Nephron (organoid): ENCODE results near the gene HDAC10.
"Not testable (repeated sequence)": the region's sequence is repeated elsewhere in the genome, so short reads cannot be mapped to it uniquely, and the experiment has no call there.

ENCODE experiments used
- H3K27ac Mint-ChIP-seq, 3 experiments: 2 replicates each; pipeline ENCODE4 v1.8.0; 2020; ENCODE audit warnings: mixed read lengths in 3 of 3, mild to moderate bottlenecking in 2 of 3, moderate library complexity in 1 of 3
- H3K27me3 Mint-ChIP-seq: 2 replicates; pipeline ENCODE4 v1.8.0; 2021; ENCODE audit warnings: low read depth, mild to moderate bottlenecking, moderate library complexity, mixed read lengths
- H3K36me3 Mint-ChIP-seq: 2 replicates; pipeline ENCODE4 v1.8.0; 2020; ENCODE audit warnings: low read depth, mixed read lengths
- H3K4me1 Mint-ChIP-seq: 2 replicates; pipeline ENCODE4 v1.8.0; 2020; ENCODE audit warnings: mixed read lengths
- H3K4me3 Mint-ChIP-seq, 3 experiments: 2 replicates each; pipeline ENCODE4 v1.8.0; 2020; ENCODE audit warnings: mild to moderate bottlenecking in 3 of 3, mixed read lengths in 3 of 3, moderate library complexity in 2 of 3
- H3K9me3 Mint-ChIP-seq: 2 replicates; pipeline ENCODE4 v1.8.0; 2020; ENCODE audit warnings: mixed read lengths
- TF ChIP-seq, protein P1 (sequence below), 3 experiments: fragments of 200-600 bp; sonication (generic); IDR thresholded peaks; one replicate each; pipeline ENCODE4 v1.5.0; 2021; ENCODE audit warnings: antibody characterized with exemption in 3 of 3; ENCODE audit not compliant: unreplicated experiment in 3 of 3

Gene HDAC10

DNA sequence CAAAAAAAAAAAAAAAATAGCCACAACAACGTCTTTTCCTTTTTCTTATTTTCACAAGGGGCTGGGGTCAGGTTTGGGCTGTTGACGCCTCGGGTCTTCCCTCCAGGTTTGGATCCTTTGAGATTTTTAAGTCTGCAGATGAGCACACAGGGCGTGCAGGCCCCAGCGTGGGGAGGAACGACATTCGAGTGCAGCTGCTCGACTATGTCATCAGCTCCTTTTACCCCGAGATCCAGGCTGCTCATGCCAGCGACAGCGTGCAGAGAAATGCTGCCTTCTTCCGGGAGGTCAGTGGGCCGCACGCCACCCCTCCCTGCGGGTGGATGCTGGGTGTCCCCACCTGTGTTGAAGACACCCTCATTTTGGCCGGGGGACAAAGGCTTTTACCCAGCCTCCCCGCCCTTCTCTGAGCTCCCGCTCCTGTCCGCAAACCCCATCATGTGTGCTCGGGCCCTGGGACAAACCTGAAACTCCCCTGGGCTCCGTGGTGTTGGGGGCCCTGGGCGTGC, 42.6 kb downstream of the HDAC10 start:
- Mint-ChIP-seq H3K27me3 (no peaks in the 10 kb centered on the region), H3K36me3 (peaks cover 48% of the 10 kb centered on the region), H3K27ac (peak overlapping the region in 1 of 3 experiments; percentile 54), H3K4me3 (no peak overlapping the region), H3K9me3 (no peaks in the 10 kb centered on the region), H3K4me1 (peaks cover 21% of the 10 kb centered on the region)
- TF ChIP-seq, protein P1, sequence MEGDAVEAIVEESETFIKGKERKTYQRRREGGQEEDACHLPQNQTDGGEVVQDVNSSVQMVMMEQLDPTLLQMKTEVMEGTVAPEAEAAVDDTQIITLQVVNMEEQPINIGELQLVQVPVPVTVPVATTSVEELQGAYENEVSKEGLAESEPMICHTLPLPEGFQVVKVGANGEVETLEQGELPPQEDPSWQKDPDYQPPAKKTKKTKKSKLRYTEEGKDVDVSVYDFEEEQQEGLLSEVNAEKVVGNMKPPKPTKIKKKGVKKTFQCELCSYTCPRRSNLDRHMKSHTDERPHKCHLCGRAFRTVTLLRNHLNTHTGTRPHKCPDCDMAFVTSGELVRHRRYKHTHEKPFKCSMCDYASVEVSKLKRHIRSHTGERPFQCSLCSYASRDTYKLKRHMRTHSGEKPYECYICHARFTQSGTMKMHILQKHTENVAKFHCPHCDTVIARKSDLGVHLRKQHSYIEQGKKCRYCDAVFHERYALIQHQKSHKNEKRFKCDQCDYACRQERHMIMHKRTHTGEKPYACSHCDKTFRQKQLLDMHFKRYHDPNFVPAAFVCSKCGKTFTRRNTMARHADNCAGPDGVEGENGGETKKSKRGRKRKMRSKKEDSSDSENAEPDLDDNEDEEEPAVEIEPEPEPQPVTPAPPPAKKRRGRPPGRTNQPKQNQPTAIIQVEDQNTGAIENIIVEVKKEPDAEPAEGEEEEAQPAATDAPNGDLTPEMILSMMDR (IDR thresholded peaks at IDR 0.05; ENCODE audit: unreplicated experiment in 3 of 3): no peak

DNA sequence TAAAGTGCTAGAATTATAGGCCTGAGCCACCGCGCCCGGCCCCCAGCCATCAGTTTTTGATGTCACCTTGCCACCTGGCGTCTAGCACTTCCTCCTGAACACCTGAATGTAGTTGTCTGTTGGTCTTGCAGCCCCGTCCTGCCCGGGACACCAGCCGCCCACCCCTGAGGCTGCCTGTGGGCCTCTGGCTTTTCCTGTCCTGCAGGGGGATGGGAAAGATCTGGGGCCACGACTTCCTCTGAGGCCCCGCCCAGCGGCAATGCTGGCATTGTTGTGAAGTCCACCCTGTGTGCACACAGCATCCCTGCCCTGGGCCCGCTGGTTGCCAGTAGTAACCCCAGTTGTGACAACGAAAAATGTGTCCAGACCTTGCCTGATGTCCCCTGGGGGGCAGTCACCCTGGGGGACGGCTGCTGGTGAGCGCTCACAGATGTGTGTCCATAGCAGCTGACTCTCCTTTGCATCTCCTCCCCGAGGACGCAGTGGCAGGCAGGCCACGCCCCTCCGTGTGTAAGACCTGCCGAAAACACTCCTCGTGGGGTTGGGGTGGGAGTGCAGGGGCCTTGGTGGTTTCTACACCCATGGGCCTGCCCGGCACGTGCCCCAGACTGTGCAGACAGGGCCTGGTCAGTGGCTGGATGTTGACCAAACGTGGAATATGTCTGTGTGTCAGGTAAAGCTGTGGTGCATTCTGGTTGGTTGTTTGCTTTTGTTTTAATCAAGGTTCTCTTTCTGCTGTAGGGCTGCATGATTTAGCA, 43.5 kb downstream of the HDAC10 start:
- TF ChIP-seq, protein P1 (IDR thresholded peaks at IDR 0.05; ENCODE audit: unreplicated experiment in 3 of 3): no peak
- Mint-ChIP-seq H3K27me3 (peaks cover 3% of the 10 kb centered on the region), H3K9me3 (no peaks in the 10 kb centered on the region), H3K4me1 (peaks cover 22% of the 10 kb centered on the region), H3K27ac (no peak overlapping the region), H3K4me3 (no peak overlapping the region), H3K36me3 (peaks cover 46% of the 10 kb centered on the region)

DNA sequence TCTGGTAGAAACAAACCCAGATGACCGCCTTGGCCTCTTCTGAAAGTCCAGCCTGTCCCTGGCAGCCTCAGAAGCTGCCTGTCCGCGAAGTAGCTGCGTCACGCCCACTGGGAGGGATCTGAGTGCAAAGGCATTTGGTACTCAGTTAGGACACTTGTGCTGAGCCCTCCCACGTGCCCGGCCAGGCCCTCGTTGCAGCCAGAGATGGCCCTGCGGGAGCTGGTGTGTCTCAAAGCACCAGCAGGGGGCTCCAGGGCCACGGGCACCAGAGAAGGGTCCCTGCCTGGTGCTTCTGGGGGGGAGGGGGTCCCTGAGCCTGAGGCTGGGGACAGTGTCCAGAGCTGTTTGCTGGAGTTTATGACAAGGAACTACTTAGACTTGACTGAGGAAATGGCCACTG, 44.5 kb downstream of the HDAC10 start:
- Mint-ChIP-seq H3K9me3 (no peaks in the 10 kb centered on the region), H3K27ac (no peak overlapping the region), H3K4me1 (peaks cover 30% of the 10 kb centered on the region), H3K27me3 (peaks cover 7% of the 10 kb centered on the region), H3K36me3 (peaks cover 41% of the 10 kb centered on the region), H3K4me3 (peak overlapping the region in 1 of 3 experiments; percentile 23)
- TF ChIP-seq, protein P1 (IDR thresholded peaks at IDR 0.05; ENCODE audit: unreplicated experiment in 3 of 3): peak; percentile 42 to 62 (median 45)

DNA sequence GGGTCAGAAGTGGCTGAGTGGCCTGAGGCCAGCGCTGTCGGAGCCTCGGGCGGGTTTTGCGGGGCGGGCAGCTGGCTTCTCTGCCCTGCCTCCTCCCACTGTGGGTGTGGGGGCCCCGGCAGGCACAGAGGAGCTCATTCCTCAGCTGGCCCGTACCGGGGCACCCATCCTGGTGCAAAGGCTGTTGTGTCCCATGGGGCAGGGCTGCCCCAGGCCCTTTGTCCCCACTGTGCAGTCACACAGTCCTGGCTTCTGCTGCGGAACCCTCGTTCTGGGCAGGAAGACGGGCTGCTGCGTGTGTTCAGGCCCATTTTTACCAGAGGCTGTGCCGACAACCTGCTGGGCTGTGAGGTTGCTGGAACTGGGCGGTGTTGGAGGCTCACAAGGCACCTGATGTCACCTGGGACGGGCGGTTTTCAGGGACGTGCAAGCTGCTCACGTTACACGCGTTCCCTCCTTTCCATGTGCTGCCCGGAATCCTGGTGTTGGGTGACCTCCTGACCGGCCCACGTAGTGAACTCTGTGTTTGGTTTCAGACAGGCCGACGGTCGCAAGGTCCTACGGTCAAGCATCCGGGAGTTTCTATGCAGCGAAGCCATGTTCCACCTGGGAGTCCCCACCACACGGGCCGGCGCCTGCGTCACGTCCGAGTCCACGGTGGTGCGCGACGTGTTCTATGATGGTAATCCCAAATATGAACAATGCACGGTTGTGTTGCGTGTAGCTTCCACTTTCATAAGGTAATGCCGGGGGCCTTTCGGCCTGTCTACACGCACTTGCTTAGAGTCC, 45.1 kb downstream of the HDAC10 start:
- H3K36me3 Mint-ChIP-seq: peaks cover 36% of the 10 kb centered on the region

DNA sequence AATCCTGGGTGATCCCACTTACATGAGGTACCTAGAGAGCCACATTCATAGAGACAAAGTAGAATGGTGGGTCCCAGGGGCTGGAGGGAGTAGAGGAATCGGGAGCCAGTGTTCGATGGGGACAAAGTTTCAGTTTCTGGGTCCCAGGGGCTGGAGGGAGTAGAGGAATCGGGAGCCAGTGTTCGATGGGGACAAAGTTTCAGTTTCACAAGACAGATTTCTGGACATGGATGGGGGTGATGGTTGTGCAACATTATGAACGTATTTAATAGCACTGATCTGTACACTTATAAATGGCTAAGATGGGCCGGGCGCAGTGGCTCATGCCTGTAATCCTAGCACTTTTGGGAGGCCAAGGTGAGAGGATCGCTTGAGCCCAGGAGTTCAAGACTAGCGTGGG, 46.1 kb downstream of the HDAC10 start:
- not testable (repeated sequence) for H3K27me3 Mint-ChIP-seq, H3K27ac Mint-ChIP-seq, H3K9me3 Mint-ChIP-seq
- H3K4me1 Mint-ChIP-seq: peaks cover 29% of the 10 kb centered on the region
- H3K4me3 Mint-ChIP-seq: peak overlapping the region in 2 of 3 experiments; percentile 37 to 57
- H3K36me3 Mint-ChIP-seq: peaks cover 35% of the 10 kb centered on the region

More for the DNA sequence above, 45.1 kb downstream of the HDAC10 start:
- Mint-ChIP-seq H3K4me3 (peak overlapping the region in 1 of 3 experiments; percentile 23), H3K27me3 (peaks cover 7% of the 10 kb centered on the region), H3K27ac (no peak overlapping the region), H3K4me1 (peaks cover 30% of the 10 kb centered on the region), H3K9me3 (no peaks in the 10 kb centered on the region)
- TF ChIP-seq, protein P1 (IDR thresholded peaks at IDR 0.05; ENCODE audit: unreplicated experiment in 3 of 3): no peak

DNA sequence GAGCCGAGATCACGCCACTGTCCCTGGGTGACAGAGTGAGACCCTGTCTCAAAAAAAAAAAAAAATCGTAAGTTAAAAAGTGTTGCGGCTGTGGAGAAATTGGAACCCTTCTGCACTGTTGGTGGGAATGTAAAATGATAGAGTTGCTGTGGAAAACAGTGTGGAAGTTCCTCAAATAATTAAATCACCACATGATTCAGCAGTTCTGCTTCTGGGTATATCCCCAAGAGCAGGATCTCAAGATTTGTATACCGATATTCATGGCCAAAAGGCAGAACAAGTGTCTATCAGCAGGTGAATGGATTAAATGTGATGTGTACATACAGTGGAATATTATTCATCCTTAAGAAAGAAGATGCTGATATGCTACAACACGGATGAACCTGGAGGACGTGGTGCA, 46.5 kb downstream of the HDAC10 start:
- no peak overlapping the region for H3K4me3 Mint-ChIP-seq
- H3K27ac Mint-ChIP-seq: no peak overlapping the region
- peaks cover 7% of the 10 kb centered on the region for H3K27me3 Mint-ChIP-seq
- H3K9me3 Mint-ChIP-seq: no peaks in the 10 kb centered on the region
- peaks cover 30% of the 10 kb centered on the region for H3K36me3 Mint-ChIP-seq
- TF ChIP-seq, protein P1 (IDR thresholded peaks at IDR 0.05; ENCODE audit: unreplicated experiment in 3 of 3): no peak
- peaks cover 25% of the 10 kb centered on the region for H3K4me1 Mint-ChIP-seq
